ACC112 (cell line): ENCODE data around the gene KIRREL2.
"Not testable (repeated sequence)": the region's sequence is repeated elsewhere in the genome, so short reads cannot be mapped to it uniquely, and the experiment has no call there.

Experiments used
- H2AFZ ChIP-seq: fragments of 200-600 bp; sonication (generic); one replicate; pipeline ENCODE4 v1.6.0; 2017; ENCODE audit warnings: antibody characterized with exemption, low read length; ENCODE audit not compliant: unreplicated experiment
- H3K27ac ChIP-seq: fragments of 200-600 bp; sonication (generic); 2 replicates; pipeline ENCODE4 v1.5.1; 2014; ENCODE audit warnings: low read depth, mild to moderate bottlenecking, antibody characterized with exemption, low read length, moderate library complexity
- H3K27me3 ChIP-seq: fragments of 200-600 bp; sonication (generic); 2 replicates; pipeline ENCODE4 v1.6.1; 2014; ENCODE audit warnings: mild to moderate bottlenecking, antibody characterized with exemption, low read length, moderate library complexity, mixed read lengths; ENCODE audit not compliant: insufficient read depth
- H3K36me3 ChIP-seq: fragments of 200-600 bp; sonication (generic); 2 replicates; pipeline ENCODE4 v1.6.1; 2016; ENCODE audit warnings: mild to moderate bottlenecking, antibody characterized with exemption, low read length, moderate library complexity, mixed read lengths; ENCODE audit not compliant: insufficient read depth
- H3K4me1 ChIP-seq: fragments of 200-600 bp; sonication (generic); one replicate; pipeline ENCODE4 v1.6.1; 2016; ENCODE audit warnings: low read length, mixed read lengths; ENCODE audit not compliant: insufficient read depth, unreplicated experiment, control insufficient read depth
- H3K4me3 ChIP-seq: fragments of 200-600 bp; sonication (generic); 2 replicates; pipeline ENCODE4 v1.5.1; 2014; ENCODE audit warnings: mild to moderate bottlenecking, low read depth, low read length
- H3K79me2 ChIP-seq: fragments of 200-600 bp; sonication (generic); one replicate; pipeline ENCODE4 v1.6.0; 2016; ENCODE audit warnings: low read length; ENCODE audit not compliant: control insufficient read depth, unreplicated experiment, insufficient read depth

KIRREL2 gene

DNA sequence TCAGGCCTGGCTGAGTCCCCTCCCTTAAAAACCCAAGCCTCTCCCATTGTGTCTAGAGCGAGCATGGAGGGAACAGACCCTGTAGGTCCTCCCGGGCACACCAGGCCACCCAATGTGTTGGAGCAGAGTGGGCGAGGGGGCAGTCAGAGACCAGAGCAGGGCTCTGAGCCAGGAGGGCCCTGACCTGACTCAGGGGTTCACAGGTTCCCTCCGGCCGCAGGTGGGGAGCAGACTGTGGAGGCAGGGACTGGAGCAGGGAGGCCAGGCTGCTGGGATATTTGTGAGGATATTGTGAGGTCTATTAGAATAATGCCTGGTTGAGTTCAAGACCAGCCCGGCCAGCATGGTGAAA lies 52.9 kb downstream of the KIRREL2 start:
- Histone ChIP-seq H3K36me3 (no peaks in the 10 kb centered on the region), H3K27me3 (no peaks in the 10 kb centered on the region), H3K27ac (no peak overlapping the region), H3K4me3 (no peak overlapping the region), H2AFZ (no peak overlapping the region), H3K79me2 (no peaks in the 10 kb centered on the region), H3K4me1 (no peaks in the 10 kb centered on the region)

DNA sequence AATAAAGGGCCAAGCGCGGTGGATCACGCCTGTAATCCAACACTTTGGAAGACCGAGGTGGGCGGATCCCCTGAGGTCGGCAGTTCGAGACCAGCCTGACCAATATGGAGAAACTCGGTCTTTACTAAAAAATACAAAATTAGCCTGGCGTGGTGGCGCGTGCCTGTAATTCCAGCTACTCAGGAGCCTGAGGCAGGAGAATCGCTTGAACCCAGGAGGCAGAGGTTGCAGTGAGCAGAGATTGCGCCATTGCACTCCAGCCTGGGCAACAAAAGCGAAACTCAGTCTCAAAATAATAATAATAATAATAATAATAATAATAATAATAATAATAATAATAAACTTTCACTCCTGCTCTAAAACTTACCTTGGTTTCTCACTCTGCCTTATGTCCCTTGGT lies 53.6 kb downstream of the KIRREL2 start:
- H3K79me2 ChIP-seq, H3K27ac ChIP-seq, H3K36me3 ChIP-seq, H3K4me1 ChIP-seq, H3K4me3 ChIP-seq, H2AFZ ChIP-seq, H3K27me3 ChIP-seq: not testable (repeated sequence)

DNA sequence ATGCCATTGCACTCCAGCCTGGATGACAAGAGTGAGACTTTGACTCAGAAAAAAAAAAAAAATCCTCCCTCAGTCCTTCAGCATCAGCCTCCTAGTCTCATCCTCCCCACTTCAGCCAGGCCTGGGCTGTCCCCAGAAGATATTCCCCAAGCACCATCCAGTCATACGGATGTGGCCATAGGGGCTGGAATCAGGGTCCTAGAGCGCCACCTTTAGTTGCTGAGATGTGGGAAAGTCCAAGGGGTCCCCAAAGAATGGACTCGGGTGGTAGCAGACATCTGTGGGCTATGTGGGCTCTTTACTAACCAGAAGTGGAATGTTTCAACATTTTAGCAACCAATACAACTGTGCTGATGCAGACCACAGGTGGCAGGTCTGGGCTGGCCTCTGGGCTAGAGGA lies 54.5 kb downstream of the KIRREL2 start:
- H3K4me3 ChIP-seq, result no peak overlapping the region
- H3K36me3 ChIP-seq, result no peaks in the 10 kb centered on the region
- H3K27me3 ChIP-seq, result no peaks in the 10 kb centered on the region
- H3K79me2 ChIP-seq, result no peaks in the 10 kb centered on the region
- H2AFZ ChIP-seq, result no peak overlapping the region
- H3K4me1 ChIP-seq, result no peaks in the 10 kb centered on the region
- H3K27ac ChIP-seq, result no peak overlapping the region

DNA sequence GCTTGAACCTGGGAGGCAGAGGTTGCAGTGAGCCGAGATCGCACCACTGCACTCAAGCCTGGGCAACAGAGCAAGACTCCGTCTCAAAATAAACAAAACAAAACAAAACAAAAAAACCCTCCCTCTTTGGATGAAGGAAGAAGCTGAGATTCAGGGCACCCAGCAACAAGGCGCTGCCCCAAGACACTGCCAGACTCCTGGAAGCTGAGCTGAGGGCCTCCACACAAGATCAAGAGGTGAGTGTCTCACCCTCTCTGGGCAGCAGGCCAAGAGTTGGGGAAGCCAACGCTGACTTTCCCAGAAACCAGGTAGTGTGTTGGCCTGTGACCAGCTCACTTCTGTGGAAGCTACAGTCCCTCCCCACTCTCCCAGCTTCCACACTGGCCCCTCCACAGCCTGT lies 55.1 kb downstream of the KIRREL2 start:
- H2AFZ ChIP-seq, result no peak overlapping the region
- H3K4me1 ChIP-seq, result no peaks in the 10 kb centered on the region
- H3K27ac ChIP-seq, result no peak overlapping the region
- no peaks in the 10 kb centered on the region for H3K79me2 ChIP-seq
- H3K36me3 ChIP-seq, result no peaks in the 10 kb centered on the region
- H3K4me3 ChIP-seq, result no peak overlapping the region
- H3K27me3 ChIP-seq, result no peaks in the 10 kb centered on the region

DNA sequence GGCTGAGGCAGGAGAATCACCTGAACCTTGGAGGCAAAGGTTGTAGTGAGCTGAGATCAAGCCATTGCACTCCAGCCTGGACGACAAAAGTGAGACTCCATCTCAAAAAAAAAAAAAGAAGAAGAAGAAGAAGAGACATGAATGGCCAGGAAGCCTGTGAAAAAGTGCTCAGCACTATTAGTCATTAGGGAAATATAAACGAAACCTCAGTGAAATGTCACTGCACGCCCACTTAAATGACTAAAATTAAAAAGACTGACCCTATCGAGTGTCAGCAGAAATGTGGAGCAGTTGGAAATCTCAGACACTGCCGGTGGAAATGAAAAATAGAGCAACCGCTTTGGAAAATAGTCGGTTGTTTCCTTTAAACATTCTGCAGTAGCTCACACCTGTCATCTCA lies 56.9 kb downstream of the KIRREL2 start:
- Histone ChIP-seq H3K79me2 (no peaks in the 10 kb centered on the region), H2AFZ (no peak overlapping the region), H3K4me1 (no peaks in the 10 kb centered on the region), H3K27me3 (no peaks in the 10 kb centered on the region), H3K27ac (no peak overlapping the region), H3K4me3 (no peak overlapping the region), H3K36me3 (no peaks in the 10 kb centered on the region)

DNA sequence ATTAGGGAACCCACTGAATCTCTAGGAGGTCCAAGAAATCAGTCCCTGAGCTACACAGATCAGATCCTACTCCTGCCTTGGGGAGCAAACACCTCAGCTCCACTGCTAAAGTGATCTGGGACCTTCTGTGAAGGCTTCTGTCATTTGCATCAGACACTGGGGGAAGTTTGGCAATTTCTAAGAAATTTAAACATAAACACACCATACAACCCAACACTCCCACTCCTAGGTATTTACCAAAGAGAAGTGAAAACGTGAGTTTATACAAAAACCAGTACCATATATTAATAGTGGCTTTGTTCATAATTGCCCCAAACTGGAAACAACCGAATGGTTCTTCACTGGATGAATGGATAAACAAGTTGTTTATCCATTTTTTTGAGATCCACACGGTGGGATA lies 58.7 kb downstream of the KIRREL2 start:
- Histone ChIP-seq H3K79me2 (no peaks in the 10 kb centered on the region), H3K4me3 (no peak overlapping the region), H2AFZ (no peak overlapping the region)

More for the DNA sequence above, 58.7 kb downstream of the KIRREL2 start:
- Histone ChIP-seq H3K27ac (no peak overlapping the region), H3K4me1 (no peaks in the 10 kb centered on the region), H3K27me3 (no peaks in the 10 kb centered on the region), H3K36me3 (no peaks in the 10 kb centered on the region)
